Heart left ventricle (tissue), 13 donors: ENCODE measurements around the gene CDC14C.

Experiments used
- POLR2A ChIP-seq, 2 donors: fragments of 450-650 bp; IDR thresholded peaks; one replicate each; pipeline ENCODE4 v1.6.1; 2017; ENCODE audit warnings: antibody characterized with exemption in 2 of 2, mild to moderate bottlenecking in 2 of 2, moderate library complexity in 2 of 2
- TF ChIP-seq, protein P1 (sequence below), 12 donors: fragments of 200-600 bp; sonication (generic) in 4 of 12; IDR thresholded peaks; one replicate each; pipeline versions ENCODE4 v1.5.0 to v1.8.0; 2018 to 2022; ENCODE audit warnings: antibody characterized with exemption in 12 of 12, mild to moderate bottlenecking in 5 of 12
- donor health status: ischemic (EF 13 %, LVEDD 7.1; RV severe dilation, severe dysfunction).
- donor health status: DM: no; HTN: yes; CAD: no.
- donor health status: DM: no; HTN: no; CAD: no.
- donor health status: ischemic (EF 25% LVEDD 6.9; RV normal size, moderate dysfunction).
- donor health status: ischemic (EF 25% LVEDD 5.7; RV mildly dilated, moderate dysfunction).
- donor health status: ischemic (EF 35%, LVEDD 5.7; RV mildly dilated, moderate dysfunction).
- donor health status: nonischemic (EF 11% LVEDD 7.7; RV severe dilation, severe dysfunction).
- donor health status: DM: yes; HTN: yes; CAD: no.
- donor health status: PGD.
- donor health status: ischemic (EF 29% LVEDD 5.4; RV normal size, mild dysfunction).
- donor health status: nonischemic (EF 23%, LVEDD 6.1; RV moderate dilation, normal function).

DNA sequence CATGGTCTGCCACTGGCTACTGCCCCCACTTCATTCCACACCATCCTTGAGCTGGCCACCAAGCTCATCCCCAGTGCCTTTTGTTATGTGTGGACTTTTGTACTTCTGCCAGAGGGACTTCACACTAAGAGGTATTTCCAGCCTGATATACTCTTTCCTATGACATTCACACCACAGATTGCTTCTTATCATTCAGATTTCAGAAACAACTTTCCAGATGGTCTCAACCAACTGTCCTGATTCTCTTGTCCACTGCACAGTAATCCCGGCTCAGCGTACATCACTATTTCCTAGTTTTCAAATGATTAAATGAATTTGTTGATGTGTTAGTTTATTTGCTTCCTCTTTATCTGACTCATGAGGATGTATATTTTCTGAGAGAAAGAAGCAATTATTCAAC, 7.1 kb downstream of the CDC14C start:
- TF ChIP-seq, protein P1, sequence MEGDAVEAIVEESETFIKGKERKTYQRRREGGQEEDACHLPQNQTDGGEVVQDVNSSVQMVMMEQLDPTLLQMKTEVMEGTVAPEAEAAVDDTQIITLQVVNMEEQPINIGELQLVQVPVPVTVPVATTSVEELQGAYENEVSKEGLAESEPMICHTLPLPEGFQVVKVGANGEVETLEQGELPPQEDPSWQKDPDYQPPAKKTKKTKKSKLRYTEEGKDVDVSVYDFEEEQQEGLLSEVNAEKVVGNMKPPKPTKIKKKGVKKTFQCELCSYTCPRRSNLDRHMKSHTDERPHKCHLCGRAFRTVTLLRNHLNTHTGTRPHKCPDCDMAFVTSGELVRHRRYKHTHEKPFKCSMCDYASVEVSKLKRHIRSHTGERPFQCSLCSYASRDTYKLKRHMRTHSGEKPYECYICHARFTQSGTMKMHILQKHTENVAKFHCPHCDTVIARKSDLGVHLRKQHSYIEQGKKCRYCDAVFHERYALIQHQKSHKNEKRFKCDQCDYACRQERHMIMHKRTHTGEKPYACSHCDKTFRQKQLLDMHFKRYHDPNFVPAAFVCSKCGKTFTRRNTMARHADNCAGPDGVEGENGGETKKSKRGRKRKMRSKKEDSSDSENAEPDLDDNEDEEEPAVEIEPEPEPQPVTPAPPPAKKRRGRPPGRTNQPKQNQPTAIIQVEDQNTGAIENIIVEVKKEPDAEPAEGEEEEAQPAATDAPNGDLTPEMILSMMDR (IDR thresholded peaks at IDR 0.05): no peak
- no peak for TF ChIP-seq POLR2A (IDR thresholded peaks at IDR 0.05)
